ENCODE results near the gene CD1D. TPM values are rescaled to one million over a fixed set of nuclear protein-coding genes. Genes with fewer than 3 reads are reported as not detected.

The CD1D gene
- total RNA-seq, 2 donors from 2014 or later: not detected

GRCh38 chr1:158227904-158228623 is 47.4 kb downstream of the CD1D start:
- DNase-seq (ENCODE audit: low spot score) (no peak), ATAC-seq (no peak)
- no peaks in the 10 kb centered on the region for H3K4me1 Mint-ChIP-seq (ENCODE audit: low read depth in 2 of 2)
- H3K36me3 Mint-ChIP-seq: peaks cover 17% of the 10 kb centered on the region
- no peak overlapping the region for H3K4me3 Mint-ChIP-seq
- peaks cover 2% of the 10 kb centered on the region for H3K9me3 Mint-ChIP-seq
- H3K27ac Mint-ChIP-seq: no peak overlapping the region
- H3K27me3 Mint-ChIP-seq: peaks cover 51 to 74% of the 10 kb centered on the region in 2 donors

Other genes starting within 250 kb of the CD1D start
- not detected for gene KIRREL1, start 187.2 kb upstream of the CD1D start, total RNA-seq
- not detected for gene CD1A, start 73.5 kb downstream of the CD1D start, total RNA-seq
- not detected for gene CD1C, start 109.0 kb downstream of the CD1D start, total RNA-seq
- gene CD1B, start 150.6 kb downstream of the CD1D start, total RNA-seq: not detected
- not detected for gene CD1E, start 173.0 kb downstream of the CD1D start, total RNA-seq
- not detected for gene OR10T2, start 218.6 kb downstream of the CD1D start, total RNA-seq
- not detected for gene OR10K2, start 245.3 kb downstream of the CD1D start, total RNA-seq